HEK293 (cell line): ENCODE measurements around the gene GPR153.

Source experiments
- CTCF ChIA-PET: fragments of 350-600 bp; formaldehyde crosslinking; extraction: SDS; loops from one replicate; lab custom pipeline; 2021; ENCODE audit warnings: antibody characterized with exemption; lab: Yijun Ruan, JAX
- POLR2A ChIA-PET: fragments of 300-600 bp; formaldehyde crosslinking; extraction: SDS; loops from one replicate; lab custom pipeline; 2020; ENCODE audit warnings: antibody characterized with exemption, inconsistent platforms; lab: Yijun Ruan, JAX
- H3K27ac ChIP-seq: fragments of 200-500 bp; sonication (Bioruptor generic); 2 replicates; pipeline ENCODE4 v1.5.1; 2014; ENCODE audit warnings: low read depth, low read length, control low read depth, inconsistent platforms; ENCODE audit errors: extremely low read depth
- H3K36me3 ChIP-seq, 2 experiments: fragments of 200-500 bp in 1 of 2; sonication (Bioruptor generic) in 1 of 2; 1 replicate in 1 of 2; 2 replicates in 1 of 2; pipeline ENCODE4 v1.5.1; 2014 to 2017; ENCODE audit warnings: inconsistent platforms in 2 of 2, low read length in 2 of 2; ENCODE audit not compliant: control insufficient read depth in 2 of 2, insufficient read depth in 1 of 2
- H3K4me1 ChIP-seq: fragments of 200-500 bp; sonication (Bioruptor generic); 2 replicates; pipeline ENCODE4 v1.5.1; 2014; ENCODE audit warnings: mild to moderate bottlenecking, low read length, inconsistent platforms; ENCODE audit not compliant: control insufficient read depth, insufficient read depth
- H3K4me3 ChIP-seq: 2 replicates; pipeline ENCODE4 v1.5.1; 2011; ENCODE audit warnings: low read depth, mild to moderate bottlenecking, control low read depth, low read length, moderate library complexity
- H3K9me3 ChIP-seq: fragments of 200-500 bp; sonication (Bioruptor generic); 2 replicates; pipeline ENCODE4 v1.5.1; 2014; ENCODE audit warnings: low read depth, low read length, inconsistent platforms; ENCODE audit not compliant: control insufficient read depth, insufficient read depth
- AEBP2 ChIP-seq: fragments of 450-650 bp; formaldehyde crosslinking; IDR thresholded peaks from 2 replicates; pipeline ENCODE4 v1.5.1; 2016; ENCODE audit warnings: missing biosample characterization, missing genetic modification characterization, borderline replicate concordance
- KLF9 ChIP-seq: fragments of 450-650 bp; formaldehyde crosslinking; IDR thresholded peaks from 2 replicates; pipeline ENCODE4 v1.5.1; 2016; ENCODE audit warnings: missing biosample characterization, missing genetic modification characterization, low read depth
- MEIS1 ChIP-seq: sonication (generic); formaldehyde crosslinking; IDR thresholded peaks from 2 replicates; pipeline ENCODE4 v1.8.1; 2022; ENCODE audit warnings: missing genetic modification reagents, mild to moderate bottlenecking, borderline replicate concordance
- RBAK ChIP-seq: fragments of 450-650 bp; formaldehyde crosslinking; IDR thresholded peaks from 2 replicates; pipeline ENCODE4 v1.5.1; 2016; ENCODE audit warnings: missing biosample characterization, missing genetic modification characterization
- SP3 ChIP-seq: fragments of 450-650 bp; formaldehyde crosslinking; IDR thresholded peaks from 2 replicates; pipeline ENCODE4 v1.5.1; 2016; ENCODE audit warnings: missing biosample characterization, missing genetic modification characterization
- ZNF24 ChIP-seq: fragments of 450-650 bp; formaldehyde crosslinking; IDR thresholded peaks from 2 replicates; pipeline ENCODE4 v1.5.1; 2016; ENCODE audit warnings: missing biosample characterization, missing genetic modification characterization
- ZNF449 ChIP-seq: fragments of 450-650 bp; formaldehyde crosslinking; IDR thresholded peaks from 2 replicates; pipeline ENCODE4 v1.5.1; 2017; ENCODE audit warnings: missing biosample characterization, mild to moderate bottlenecking, missing genetic modification characterization, moderate library complexity
- ZNF513 ChIP-seq: fragments of 450-650 bp; IDR thresholded peaks from 2 replicates; pipeline ENCODE4 v1.5.1; 2018; ENCODE audit warnings: missing biosample characterization, missing genetic modification characterization
- ZNF530 ChIP-seq: fragments of 450-650 bp; formaldehyde crosslinking; IDR thresholded peaks from 2 replicates; pipeline ENCODE4 v1.5.1; 2016; ENCODE audit warnings: low read depth, missing biosample characterization, missing genetic modification characterization
- ZNF560 ChIP-seq: fragments of 450-650 bp; formaldehyde crosslinking; IDR thresholded peaks from 2 replicates; pipeline ENCODE4 v1.5.1; 2017; ENCODE audit warnings: missing biosample characterization, missing genetic modification characterization, borderline replicate concordance
- ZNF76 ChIP-seq: fragments of 450-650 bp; formaldehyde crosslinking; IDR thresholded peaks from 2 replicates; pipeline ENCODE4; 2016; ENCODE audit warnings: low read depth, missing biosample characterization, missing genetic modification characterization, borderline replicate concordance
- ZNF837 ChIP-seq: fragments of 450-650 bp; formaldehyde crosslinking; IDR thresholded peaks from 2 replicates; pipeline ENCODE4 v1.5.1; 2016; ENCODE audit warnings: missing biosample characterization, missing genetic modification characterization
- ZSCAN5A ChIP-seq: fragments of 450-650 bp; formaldehyde crosslinking; IDR thresholded peaks from 2 replicates; pipeline ENCODE4 v1.5.1; 2016; ENCODE audit warnings: missing biosample characterization, missing genetic modification characterization
- TF ChIP-seq, protein P1 (sequence below): IDR thresholded peaks from 2 replicates; pipeline ENCODE4 v1.6.1; 2011; ENCODE audit warnings: mild to moderate bottlenecking, low read depth, low read length, borderline replicate concordance
- TF ChIP-seq, protein P2 (sequence below): fragments of 450-650 bp; formaldehyde crosslinking; IDR thresholded peaks from 2 replicates; pipeline ENCODE4 v1.5.1; 2016; ENCODE audit warnings: missing biosample characterization, missing genetic modification characterization

The GPR153 gene

GRCh38 chr1:6218375-6219164 lies 42.3 kb downstream of the GPR153 start:
- CTCF ChIA-PET: interaction anchor here (0.8 to 3.9 kb wide), 2 partner anchors 14 to 18 kb away, joined by 3 to 17 read pairs; no protein-coding TSS in a partner anchor
- H3K4me3 ChIP-seq: no peak overlapping the region
- no peaks in the 10 kb centered on the region for H3K4me1 ChIP-seq
- POLR2A ChIA-PET: interaction anchor here (0.7 to 1.8 kb wide), 3 partner anchors 12 to 19 kb away, joined by 3 to 5 read pairs (median 3); partner anchors contain the start of genes RNF207 and RPL22
- H3K36me3 ChIP-seq: peaks cover 4 to 45% of the 10 kb centered on the region in 2 experiments; a peak in 2 of 3 replicates
- TF ChIP-seq MEIS1 (no peak), ZNF449 (tag by site-specific recombination) (no peak), RBAK (tag by site-specific recombination) (no peak), ZNF560 (tag by site-specific recombination) (no peak), ZSCAN5A (no peak), KLF9 (tag by site-specific recombination) (no peak), ZNF513 (tag by site-specific recombination) (no peak), ZNF76 (tag by site-specific recombination) (no peak), ZNF24 (tag by site-specific recombination) (no peak), ZNF837 (no peak), AEBP2 (tag by site-specific recombination) (no peak), SP3 (tag by site-specific recombination) (no peak), ZNF530 (no peak)
- TF ChIP-seq, protein P1, sequence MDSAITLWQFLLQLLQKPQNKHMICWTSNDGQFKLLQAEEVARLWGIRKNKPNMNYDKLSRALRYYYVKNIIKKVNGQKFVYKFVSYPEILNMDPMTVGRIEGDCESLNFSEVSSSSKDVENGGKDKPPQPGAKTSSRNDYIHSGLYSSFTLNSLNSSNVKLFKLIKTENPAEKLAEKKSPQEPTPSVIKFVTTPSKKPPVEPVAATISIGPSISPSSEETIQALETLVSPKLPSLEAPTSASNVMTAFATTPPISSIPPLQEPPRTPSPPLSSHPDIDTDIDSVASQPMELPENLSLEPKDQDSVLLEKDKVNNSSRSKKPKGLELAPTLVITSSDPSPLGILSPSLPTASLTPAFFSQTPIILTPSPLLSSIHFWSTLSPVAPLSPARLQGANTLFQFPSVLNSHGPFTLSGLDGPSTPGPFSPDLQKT: no peak
- TF ChIP-seq, protein P2, sequence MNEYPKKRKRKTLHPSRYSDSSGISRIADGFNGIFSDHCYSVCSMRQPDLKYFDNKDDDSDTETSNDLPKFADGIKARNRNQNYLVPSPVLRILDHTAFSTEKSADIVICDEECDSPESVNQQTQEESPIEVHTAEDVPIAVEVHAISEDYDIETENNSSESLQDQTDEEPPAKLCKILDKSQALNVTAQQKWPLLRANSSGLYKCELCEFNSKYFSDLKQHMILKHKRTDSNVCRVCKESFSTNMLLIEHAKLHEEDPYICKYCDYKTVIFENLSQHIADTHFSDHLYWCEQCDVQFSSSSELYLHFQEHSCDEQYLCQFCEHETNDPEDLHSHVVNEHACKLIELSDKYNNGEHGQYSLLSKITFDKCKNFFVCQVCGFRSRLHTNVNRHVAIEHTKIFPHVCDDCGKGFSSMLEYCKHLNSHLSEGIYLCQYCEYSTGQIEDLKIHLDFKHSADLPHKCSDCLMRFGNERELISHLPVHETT (tag by site-specific recombination): no peak
- H3K27ac ChIP-seq: no peak overlapping the region
- H3K9me3 ChIP-seq: no peaks in the 10 kb centered on the region
